Measurements from ENCODE around the gene PLGRKT.
"Not testable (repeated sequence)": the region's sequence is repeated elsewhere in the genome, so short reads cannot be mapped to it uniquely, and the experiment has no call there.

The PLGRKT gene

GRCh38 chr9:5430912-5431311, 6.8 kb downstream of the PLGRKT start:
- no peak for DNase-seq (ENCODE audit: low read depth)

GRCh38 chr9:5429873-5430564, 7.7 kb downstream of the PLGRKT start:
- no peak for DNase-seq (ENCODE audit: low read depth)

GRCh38 chr9:5428794-5429528, 8.8 kb downstream of the PLGRKT start:
- DNase-seq (ENCODE audit: low read depth): no peak

GRCh38 chr9:5428172-5428571, 9.6 kb downstream of the PLGRKT start:
- no peak for DNase-seq (ENCODE audit: low read depth)

- no peak for DNase-seq (ENCODE audit: low read depth)
Measured at GRCh38 chr9:5427005-5427404, 10.7 kb downstream of the PLGRKT start.

- no peak for DNase-seq (ENCODE audit: low read depth)
Measured at GRCh38 chr9:5425006-5425628, 12.6 kb downstream of the PLGRKT start.

GRCh38 chr9:5422276-5422675, 15.4 kb downstream of the PLGRKT start:
- no peak for DNase-seq (ENCODE audit: low read depth)

- DNase-seq (ENCODE audit: low read depth): no peak
Measured at GRCh38 chr9:5421163-5421562, 16.6 kb downstream of the PLGRKT start.

GRCh38 chr9:5419987-5420386, 17.7 kb downstream of the PLGRKT start:
- DNase-seq (ENCODE audit: low read depth): no peak

- DNase-seq (ENCODE audit: low read depth): no peak
Measured at GRCh38 chr9:5418481-5418880, 19.2 kb downstream of the PLGRKT start.

- DNase-seq (ENCODE audit: low read depth): no peak
Measured at GRCh38 chr9:5416953-5417352, 20.8 kb downstream of the PLGRKT start.

- no peak for DNase-seq (ENCODE audit: low read depth)
Measured at GRCh38 chr9:5408596-5408995, 29.1 kb downstream of the PLGRKT start.

GRCh38 chr9:5402217-5402616, 35.5 kb downstream of the PLGRKT start:
- no peak for DNase-seq (ENCODE audit: low read depth)

GRCh38 chr9:5397547-5397946, 40.2 kb downstream of the PLGRKT start:
- DNase-seq (ENCODE audit: low read depth): not testable (repeated sequence)

- DNase-seq (ENCODE audit: low read depth): no peak
Measured at GRCh38 chr9:5395428-5395827, 42.3 kb downstream of the PLGRKT start.

- DNase-seq (ENCODE audit: low read depth): not testable (repeated sequence)
Measured at GRCh38 chr9:5393976-5394375, 43.7 kb downstream of the PLGRKT start.

GRCh38 chr9:5393497-5393896, 44.2 kb downstream of the PLGRKT start:
- no peak for DNase-seq (ENCODE audit: low read depth)

- DNase-seq (ENCODE audit: low read depth): no peak
Measured at GRCh38 chr9:5392285-5392684, 45.4 kb downstream of the PLGRKT start.

- DNase-seq (ENCODE audit: low read depth): no peak
Measured at GRCh38 chr9:5389109-5389732, 48.5 kb downstream of the PLGRKT start.

- no peak for DNase-seq (ENCODE audit: low read depth)
Measured at GRCh38 chr9:5388026-5388819, 49.5 kb downstream of the PLGRKT start.

GRCh38 chr9:5384436-5384835, 53.3 kb downstream of the PLGRKT start:
- no peak for DNase-seq (ENCODE audit: low read depth)

- no peak for DNase-seq (ENCODE audit: low read depth)
Measured at GRCh38 chr9:5382479-5382878, 55.2 kb downstream of the PLGRKT start.

All from stimulated activated CD8-positive, alpha-beta memory T cell treated with anti-CD3 and anti-CD28 coated beads, Interleukin-12 subunit alpha, Interleukin-12 subunit beta, amount 100 ng/mL, for 4 hours (primary cell).